GM19395 (cell line): ENCODE results near the gene L2HGDH.
"Not testable (repeated sequence)": the region's sequence is repeated elsewhere in the genome, so short reads cannot be mapped to it uniquely, and the experiment has no call there.

Source experiments
- ATAC-seq: cut with Tn5 transposase; IDR thresholded peaks from one replicate; pipeline ENCODE4 v1.9.1; 2021; ENCODE audit warnings: mild to moderate bottlenecking, moderate library complexity; ENCODE audit not compliant: unreplicated experiment

The L2HGDH gene

DNA sequence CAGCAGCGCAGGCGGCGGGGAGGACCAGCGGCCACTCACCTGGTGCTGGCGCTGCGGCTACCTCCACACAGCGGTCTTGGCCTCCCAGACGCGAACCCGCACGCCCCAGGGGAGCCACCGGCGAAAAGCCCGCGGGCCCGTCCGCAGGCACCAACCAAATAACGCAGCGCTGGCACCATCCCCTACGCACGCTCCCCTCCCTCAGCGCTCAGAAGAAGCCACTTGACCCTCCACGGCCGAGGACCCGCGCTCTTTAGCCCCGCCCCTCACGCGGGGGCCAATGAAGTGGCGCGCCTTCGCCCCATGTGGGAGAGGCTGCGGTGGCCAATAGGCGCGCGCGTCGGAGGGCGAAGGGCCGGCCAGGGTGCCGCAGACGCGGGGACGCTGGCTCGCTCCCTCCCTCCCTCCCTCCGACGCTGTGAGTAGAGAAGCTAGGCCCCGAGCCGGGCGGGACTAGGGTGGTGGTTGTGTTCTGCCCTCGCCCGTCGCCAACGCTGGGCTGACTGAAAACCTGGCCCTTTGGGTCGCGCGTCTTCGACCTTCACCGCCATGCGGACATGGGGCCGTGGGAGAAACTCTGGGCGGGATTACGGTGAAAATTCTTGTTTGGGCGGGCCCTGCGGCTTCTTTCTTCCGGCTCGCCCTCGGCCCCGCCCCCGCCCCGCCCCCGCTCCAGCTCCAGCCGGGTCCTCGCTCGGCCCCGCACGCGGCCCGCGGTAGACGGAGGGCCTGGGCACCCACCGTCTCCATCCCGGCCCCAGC, at the start of gene L2HGDH, which contains the start of gene DMAC2L:
L2HGDH (minus strand) TSS at position 258 of the 762 bp plus-strand sequence; CDS start at position 179, 79 bp downstream.
DMAC2L (plus strand) TSS at position 353 of the 762 bp plus-strand sequence. CDS start 9,164 bp downstream, outside the sequence.
- ATAC-seq, result peak; percentile 91

DNA sequence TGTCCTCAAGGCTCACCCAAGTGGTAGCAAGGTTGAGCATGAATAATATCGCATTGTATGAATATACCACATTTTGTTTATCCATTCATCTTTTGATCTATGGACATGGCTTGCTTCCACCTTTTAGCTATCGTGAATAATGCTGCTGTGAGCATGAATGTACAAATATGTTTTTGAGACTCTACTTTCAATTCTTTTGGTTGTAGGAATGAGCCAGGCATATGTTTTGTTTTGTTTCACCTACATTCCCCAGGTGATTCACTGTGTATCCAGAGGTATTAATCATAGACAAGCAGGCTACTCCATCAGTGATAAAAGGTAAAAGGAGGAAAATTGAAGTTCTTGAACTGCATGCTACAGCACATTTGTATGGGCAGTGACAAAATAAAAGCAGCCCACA, 48.8 kb upstream of the L2HGDH start:
- no peak for ATAC-seq

DNA sequence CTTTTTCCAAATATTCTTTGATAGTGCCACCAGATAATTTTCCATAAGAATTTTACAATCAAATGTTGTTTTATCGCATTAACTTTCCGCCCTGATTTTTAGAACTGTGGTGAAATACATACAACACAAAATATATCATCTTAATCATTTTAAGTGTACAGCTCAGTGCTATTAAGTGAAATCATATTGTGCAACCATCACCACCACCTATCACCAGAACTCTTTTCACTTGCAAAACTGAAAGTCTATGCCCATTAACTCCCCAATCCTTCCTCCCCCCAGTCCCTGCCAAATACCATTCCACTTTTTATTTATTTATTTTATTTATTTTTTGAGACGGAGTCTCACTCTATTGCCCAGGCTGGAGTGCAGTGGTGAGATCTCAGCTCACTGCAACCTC, 48.1 kb upstream of the L2HGDH start:
- ATAC-seq, result no peak

DNA sequence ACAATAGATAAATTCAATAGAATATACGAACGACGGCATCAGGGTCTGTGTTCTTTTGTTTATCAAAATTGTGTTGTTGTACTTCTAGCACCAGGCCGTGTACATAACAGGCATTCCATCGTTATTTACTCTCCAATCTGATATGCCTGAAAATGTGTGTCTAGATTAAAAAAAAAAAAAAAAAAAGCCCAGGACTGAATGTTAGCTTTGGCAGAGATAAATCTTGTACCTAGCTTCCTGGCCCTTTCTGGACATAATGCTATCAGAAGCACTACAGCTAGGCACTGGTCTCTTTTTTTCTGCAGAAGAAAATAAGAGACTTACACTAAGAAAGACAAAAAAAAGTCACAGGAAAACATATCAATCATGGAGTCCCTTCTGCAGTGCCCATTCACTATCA, 47.6 kb upstream of the L2HGDH start:
- no peak for ATAC-seq

DNA sequence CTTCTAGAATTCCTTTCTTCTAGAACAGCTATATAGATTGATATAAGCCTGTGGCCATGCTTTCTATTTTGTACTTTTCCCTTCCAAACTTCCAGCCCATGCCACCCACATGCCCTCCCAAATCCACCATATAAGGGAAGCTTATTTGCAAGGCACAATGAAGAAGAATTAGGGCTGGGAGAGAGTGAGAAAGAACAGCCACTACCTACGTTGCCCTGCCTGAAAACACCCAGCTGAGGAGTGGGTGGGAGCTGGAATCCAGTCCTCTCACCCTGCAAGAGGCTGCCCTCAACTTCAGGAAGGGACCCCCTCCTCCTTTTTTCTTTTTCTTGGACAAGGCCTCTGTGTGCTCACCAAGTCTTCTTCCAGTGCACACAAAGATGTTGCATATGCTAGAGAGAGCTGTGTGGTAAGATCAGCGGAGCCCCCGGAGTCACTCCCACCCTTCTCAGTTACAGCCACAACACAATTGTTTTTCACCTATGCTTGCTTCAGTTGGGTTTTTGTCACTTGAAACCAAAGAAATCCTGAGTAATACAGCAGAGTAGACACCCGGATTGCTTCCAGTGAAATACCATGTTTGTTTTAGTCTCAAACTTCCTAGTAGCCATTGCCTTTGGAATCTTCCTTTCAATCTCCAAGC, 45.8 kb upstream of the L2HGDH start:
- ATAC-seq, result no peak

DNA sequence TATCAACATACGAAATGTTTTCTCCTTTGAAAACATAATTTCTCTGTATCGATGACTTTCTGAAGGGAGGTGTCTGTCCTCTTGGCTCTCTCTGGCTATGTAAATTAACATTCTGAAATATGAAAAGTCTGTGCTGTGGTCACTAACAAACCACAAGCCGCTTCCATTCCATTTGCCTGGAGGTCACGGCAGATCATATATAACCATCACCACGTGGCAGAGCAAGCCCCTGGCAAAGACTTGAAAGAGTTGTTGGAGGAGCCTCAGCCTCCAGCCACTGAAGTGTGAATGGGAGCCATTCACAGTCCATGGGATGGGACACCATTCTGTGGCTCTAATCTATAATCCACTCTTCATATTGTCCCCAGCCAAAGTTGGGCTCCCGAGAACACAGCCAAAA, 45.1 kb upstream of the L2HGDH start:
- ATAC-seq, result no peak

DNA sequence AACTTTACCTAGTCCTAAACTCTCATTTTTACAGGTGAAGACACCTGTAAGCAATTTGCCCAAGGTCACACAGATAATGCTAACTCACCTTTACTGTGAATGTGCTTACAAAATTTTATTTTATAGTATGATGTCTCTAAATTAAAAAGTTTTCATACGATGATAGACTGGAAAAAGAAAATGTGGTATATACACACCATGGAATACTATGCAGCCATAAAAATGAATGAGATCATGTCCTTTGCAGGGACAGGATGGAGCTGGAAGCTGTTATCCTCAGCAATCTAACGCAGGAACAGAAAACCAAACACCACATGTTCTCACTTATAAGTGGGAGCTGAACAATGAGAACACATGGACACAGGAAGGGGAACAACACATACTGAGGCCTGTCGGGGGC, 44.3 kb upstream of the L2HGDH start:
- not testable (repeated sequence) for ATAC-seq

DNA sequence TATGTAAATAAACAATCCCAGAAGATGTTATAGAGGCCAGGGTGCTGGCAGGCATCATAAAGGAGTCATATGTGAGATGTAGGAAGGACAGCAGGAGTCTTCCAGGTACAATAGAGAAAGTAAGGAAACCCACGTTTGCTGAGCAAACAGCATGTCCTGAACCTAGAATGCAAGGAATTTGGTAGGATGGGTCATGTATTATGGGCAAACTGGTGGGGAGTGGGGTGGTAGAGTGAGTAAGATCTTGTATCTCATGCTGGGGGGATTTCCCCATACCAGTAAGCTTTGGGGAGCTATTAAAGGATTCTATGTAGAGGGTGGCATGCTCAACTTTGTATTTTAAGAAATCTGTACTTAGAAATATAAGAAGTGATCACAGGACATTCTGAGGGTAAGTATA, 43.7 kb upstream of the L2HGDH start:
- no peak for ATAC-seq

DNA sequence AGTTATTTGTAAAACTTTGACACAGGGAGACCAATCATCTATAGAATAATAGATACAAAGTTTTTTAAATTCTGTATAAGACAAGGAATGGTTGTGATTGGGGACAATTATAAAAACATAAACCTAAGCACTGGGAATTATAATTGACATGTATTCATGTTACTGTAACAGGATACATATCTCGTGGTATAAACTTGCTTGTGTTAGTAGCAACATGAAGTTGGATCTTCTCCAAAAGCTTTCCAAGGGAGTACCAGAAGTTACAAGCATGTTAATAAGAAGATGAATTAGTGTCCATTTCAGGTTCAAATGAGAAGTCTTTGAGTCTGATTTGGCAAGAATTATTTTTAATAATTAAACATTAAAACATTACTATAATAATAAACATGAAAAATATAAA, 42.5 kb upstream of the L2HGDH start:
- no peak for ATAC-seq

DNA sequence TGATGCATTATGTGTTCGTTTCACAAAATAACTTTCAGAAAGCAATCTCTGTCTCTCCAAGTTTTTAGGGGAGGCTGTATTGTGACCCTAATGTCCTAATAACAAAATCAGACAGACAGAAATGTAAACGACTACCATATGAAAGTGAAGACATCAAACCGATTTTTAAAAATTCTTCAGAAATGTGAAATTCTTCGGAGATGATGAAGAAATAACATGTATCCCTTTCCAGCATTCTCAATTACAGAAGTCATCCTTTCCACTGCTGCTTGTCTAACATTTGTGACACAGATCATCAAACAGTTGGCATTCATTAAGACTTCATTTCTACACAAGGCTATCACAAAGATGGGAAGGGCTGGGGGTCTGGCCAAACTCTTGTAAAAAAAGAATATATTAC, 41.1 kb upstream of the L2HGDH start:
- ATAC-seq, result no peak

DNA sequence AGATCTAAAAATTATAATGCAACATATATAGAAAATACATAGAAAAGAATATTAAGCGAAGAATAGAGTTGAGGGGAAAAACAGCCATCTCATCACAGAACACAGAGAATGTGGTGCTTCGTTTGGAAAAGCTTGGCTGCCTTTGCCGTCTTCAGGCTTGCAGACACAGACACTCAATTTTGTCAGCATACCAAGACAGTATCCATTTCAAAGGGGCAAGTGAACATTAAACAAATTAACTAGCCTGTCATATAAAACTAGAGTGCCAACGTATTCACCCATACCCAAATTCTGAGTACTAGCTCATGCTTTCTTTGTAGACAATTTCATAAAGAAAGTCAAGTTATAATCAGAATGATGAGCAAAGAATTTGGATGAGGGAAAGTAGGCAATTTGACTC, 40.6 kb upstream of the L2HGDH start:
- no peak for ATAC-seq

DNA sequence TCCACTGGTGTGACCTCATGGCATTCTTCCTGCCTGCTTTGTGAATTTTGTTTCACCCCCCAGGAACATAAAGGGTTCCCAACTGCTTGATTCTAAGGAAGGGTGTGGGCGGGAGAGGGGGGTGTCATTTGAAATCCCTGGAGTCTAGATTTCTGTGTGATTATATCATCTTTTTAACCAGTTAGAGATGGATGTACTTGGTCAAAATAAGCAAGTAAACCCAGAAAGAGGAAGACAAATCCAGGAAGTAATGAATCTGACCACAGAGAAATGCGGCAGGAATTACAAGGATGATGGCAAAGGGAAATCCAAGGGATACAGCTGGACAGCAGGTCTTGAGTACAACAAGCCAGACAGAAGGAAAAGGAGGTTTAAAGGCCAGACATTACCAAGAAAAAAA, 38.9 kb upstream of the L2HGDH start:
- no peak for ATAC-seq

DNA sequence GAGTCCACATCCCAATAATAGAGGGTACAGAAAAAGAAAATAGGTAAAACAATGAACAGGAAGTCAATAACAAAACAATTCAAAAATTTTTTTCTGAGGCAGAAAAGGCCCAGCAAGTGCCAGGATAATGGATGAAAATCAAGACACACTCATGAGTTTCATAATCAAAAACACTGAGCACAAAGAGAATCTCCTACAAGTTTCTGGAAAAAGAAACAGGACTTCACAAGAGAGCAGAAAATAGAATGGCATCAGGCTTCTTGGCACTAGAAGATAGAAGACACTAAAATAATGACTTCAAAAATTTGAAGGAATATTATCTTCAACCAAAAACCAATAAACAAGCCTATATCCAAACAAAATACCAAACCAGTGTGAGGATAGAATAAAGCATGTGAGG, 36.9 kb upstream of the L2HGDH start:
- ATAC-seq, result no peak

DNA sequence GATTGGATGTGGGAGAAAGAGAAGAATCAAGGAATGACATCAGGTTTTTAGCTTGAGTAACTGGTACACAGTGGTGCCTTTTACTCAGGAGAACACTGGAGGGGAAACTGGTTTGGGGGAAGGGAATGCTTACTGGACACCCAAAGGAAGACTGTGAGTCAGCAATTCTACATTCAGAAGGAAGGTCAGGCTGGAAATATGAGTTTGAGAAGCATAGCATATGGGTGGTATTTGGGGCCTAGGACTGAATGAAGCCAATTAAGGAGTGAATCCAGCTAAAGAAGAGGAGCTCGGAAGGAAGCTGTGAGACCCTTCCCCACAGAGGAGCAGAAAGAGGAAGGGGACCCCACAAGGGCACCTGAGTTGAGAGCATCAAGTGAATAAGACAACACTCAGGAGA, 35.5 kb upstream of the L2HGDH start:
- no peak for ATAC-seq

DNA sequence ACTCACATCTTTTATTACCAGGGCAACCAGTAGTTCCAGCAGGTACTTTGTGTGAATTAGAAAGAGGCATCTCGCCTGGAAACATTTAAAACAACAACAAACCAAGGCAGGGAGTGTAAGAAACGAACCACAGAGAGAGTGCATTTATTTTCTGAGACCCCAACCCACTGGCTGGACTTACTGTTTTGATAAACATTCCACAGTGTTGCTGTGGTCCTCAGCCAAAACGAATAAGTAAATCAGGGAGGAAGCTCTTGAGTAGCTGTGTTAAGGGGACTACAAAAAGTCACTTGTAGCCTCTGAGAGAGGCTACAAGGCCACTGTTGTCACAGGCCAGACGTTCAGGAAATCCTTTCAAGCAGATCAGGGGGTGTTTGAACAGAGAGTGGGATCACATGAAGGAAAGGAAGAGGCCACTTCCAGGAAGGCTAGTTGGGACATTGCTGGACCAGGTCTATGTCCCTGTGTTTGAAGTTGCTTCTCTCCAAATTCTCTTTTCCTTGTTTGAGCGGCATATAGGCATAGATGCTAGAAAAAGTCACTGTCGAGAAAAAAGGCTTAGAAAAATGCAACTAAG, 33.9 kb upstream of the L2HGDH start:
- no peak for ATAC-seq

DNA sequence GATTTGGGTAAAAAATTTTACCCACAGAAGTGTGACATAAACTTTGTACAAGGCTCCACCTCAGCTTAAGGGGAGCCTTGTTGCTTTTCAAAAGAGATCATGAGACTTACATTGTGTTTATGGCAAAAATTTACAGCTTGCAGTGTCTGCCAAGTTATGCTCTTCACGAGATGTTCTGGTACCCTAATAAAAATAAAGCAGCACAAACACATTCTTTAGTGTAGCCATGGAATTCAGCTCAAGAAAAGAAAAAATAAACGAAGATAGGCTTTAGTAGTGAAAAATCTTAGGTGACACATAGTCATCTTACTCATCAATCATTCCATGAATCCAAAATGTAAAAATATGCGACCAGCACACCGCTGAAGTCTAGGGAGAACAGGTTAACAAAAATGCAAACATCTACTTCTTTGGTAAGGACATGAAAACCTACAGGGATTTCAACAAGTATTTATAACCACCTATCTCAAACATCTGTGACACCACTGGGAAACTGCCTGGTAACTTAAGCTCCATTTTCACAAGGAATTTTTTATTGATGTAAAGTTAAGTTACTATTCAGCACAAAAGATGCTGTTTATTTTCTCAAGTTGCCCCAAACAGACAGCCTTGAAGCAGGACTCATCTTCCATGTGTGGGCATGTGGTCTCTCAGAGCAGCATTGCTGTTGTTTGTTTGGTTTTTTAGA, 33.0 kb upstream of the L2HGDH start:
- ATAC-seq, result no peak

DNA sequence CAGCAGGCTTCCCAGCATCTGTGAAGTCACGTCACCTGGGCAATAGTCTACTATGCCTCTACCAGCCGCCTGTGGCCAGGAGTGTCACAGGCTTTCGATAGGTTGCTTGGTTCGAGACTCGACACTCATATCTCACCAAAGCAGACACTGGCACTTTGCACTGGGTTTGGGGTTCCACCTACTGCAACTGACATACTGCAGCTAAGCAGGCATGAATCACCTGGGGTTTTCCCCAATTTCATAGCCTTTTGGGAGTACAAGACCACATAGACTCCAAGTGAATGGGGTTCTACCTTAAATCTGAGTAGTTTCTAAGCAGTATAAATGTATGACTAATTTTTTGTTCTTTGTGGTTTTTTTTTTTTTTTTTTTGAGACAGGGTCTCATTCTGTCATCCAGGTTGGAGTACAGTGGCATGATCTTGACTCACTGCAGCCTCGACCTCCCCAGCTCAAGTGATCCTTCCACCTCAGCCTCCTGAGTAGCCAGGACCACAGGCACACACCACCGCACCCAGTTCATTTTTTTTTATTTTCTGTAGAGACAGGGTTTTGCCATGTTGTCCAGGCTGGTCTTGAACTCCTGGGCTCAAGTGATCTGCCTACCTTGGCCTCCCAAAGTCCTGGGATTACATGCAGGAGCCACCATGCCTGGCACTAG, 32.2 kb upstream of the L2HGDH start:
- peak; percentile 74 for ATAC-seq

DNA sequence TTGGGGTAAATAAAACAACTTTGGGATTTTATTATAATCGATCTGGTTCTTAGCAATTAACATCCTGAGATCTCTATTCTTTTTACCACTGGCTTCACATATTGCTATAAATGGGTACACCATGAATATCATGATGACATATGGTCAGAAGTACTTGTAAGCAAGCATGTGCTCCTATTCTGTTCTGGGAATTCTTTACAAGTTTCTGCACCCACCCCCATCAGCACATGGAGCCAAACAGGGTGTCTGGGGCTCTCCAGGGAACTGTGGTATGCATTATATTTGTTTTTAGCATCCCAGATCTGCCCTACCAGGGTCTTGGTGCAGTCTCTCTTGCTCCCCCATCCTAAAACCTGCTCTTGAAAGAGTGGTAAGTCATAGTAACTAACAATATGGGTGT, 31.4 kb upstream of the L2HGDH start:
- ATAC-seq, result no peak

DNA sequence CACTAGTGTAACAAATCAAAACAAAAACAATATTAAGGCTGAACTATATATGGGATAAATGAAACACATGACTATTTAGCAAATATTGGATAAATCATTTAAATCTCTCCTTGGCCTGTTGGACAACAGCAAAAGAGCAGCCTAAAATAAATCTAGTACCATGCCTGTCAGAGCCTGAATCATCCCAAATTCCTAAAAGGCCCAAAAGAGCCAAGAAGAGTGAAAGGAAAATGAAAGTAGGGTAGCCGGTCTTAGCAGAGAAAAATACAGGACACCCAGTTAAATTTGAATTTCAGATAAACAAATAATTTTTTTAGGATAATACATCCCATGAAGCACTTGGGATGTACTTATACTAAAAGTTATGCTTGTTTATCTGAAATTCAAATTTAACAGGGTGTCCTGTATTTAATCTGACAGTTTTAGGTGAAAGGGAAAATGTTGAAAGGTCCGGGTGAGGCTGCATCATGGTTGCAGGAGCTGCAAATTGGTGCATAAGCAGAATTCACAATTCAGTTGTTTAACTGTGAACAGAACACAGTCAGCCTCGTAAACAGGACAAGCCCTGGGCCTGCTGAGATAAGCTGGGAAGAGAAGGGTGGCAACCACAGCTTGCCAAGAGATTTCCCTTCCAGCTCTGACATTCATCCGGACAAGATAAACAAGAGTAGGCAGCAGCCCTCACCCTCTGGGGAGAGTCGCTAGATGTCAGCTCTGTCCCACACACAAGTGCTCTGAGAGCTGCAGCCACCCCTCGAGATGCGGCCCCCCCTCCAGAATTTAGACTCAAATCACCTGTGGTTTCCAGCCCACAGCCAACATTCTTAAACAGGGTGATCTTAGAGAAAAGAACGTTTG, 30.4 kb upstream of the L2HGDH start:
- ATAC-seq, result no peak

DNA sequence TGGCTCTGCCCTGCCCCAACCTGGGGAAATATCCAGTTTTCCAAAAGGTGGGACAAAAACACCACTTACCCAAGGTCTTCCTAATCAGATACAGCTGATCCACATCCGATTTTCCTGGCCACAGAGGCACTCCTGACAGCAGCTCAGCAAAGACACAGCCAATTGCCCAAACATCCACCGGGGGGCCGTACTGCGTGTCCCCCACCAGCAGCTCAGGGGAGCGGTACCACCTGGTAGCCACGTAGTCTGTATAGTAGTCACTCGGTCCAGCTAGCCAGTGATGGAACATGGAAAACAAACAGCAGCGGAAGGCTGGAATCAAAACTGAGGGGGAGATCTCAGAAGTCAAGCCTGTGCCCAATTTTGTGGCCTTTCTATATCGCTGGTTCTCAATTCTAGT, 28.9 kb upstream of the L2HGDH start:
- ATAC-seq, result no peak
